HG02798 (cell line): ENCODE data around the gene BIRC5.

Experiments used
- ATAC-seq: cut with Tn5 transposase; IDR thresholded peaks from one replicate; pipeline ENCODE4 v1.9.1; 2021; ENCODE audit warnings: mild to moderate bottlenecking; ENCODE audit not compliant: unreplicated experiment, poor library complexity

BIRC5 gene

GRCh38 chr17:78253946-78254672 lies 40.1 kb downstream of the BIRC5 start:
- peak; percentile 56 for ATAC-seq

- no peak for ATAC-seq
These were observed 41.1 kb downstream of the BIRC5 start for GRCh38 chr17:78255029-78255656.

DNA sequence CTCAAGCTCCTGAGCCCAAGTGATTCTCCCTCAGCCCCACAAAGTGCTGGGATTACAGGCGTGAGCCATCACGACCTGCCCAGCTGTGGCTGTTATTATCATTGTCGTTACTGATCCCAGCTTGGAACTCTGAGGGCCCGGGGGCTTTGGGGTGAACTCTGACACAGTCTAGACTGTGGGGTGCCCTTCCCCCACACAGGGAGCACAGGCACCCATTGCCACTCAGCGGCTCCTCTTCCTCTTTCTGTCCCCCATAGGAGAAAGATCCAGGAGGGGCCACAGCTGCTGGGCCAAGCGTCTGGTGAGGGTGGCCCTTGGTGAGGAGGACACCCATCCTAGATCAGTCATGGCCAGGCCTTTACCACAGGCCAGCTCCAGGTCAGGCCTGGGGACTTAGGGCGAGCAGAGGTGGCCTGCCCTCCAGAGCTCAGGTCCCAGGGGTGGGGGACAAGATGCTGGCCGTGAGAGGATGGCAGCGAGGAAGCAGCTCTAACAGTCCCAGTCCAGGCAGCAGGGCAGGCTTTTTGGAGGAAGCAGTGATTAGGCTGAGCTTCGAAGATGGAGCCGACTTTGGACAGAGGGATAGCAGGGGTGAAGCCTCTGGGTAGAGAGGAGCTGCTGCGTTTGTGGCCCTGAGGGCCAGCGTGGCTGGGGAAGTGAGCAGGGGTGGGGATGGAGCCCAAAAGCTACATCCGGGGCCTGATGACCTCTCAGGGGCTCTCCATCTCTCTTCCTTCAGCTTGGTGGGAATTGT lies 42.1 kb downstream of the BIRC5 start:
- no peak for ATAC-seq

DNA sequence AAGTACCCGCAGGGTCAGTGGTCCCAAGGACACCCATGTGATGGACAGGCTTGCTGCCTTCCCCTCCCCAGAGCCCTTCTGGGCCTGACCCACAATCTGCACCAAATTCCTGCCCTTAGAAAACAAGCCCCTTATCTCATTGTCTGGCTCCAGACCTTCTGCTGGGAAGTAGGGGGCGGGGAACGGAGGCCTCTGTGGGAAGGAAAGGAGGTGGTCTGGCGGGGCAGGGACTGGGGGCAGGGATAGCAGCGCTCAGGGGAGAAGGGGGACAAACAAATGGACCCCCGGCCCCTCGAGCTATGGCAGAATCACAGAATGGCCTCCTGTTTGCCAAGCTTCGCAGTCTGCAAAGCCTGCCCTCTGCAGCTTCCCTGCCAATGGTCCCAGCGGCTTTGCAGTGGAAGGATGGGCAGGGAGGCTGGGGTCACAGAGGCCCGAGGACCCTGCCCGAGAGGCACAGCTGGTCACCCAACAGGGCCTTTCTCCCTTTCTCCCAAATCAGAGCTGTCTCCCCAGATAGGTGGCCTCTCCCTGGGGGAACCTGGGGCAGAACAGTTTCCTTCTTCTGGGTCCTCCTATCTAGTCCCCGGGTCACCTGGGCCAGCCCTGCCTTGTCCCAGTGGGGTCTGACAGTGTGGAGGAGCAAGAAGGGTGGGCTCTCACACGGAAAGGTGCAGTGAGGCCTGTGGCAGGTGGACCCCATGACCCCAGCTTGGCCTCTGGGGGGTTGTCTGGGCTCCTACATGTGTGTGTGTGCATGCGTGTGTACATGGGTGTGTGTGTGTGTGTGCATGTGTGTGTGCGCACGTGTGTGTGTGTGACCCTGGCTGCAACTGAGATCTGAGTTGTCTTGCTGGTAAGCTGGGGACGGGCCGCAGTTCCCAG lies 42.9 kb downstream of the BIRC5 start:
- no peak for ATAC-seq

- peak; percentile 42 for ATAC-seq
These were observed 43.8 kb downstream of the BIRC5 start for GRCh38 chr17:78257810-78258322.

- no peak for ATAC-seq
These were observed 44.5 kb downstream of the BIRC5 start for GRCh38 chr17:78258323-78259191.

GRCh38 chr17:78259192-78259554 lies 45.1 kb downstream of the BIRC5 start:
- no peak for ATAC-seq

DNA sequence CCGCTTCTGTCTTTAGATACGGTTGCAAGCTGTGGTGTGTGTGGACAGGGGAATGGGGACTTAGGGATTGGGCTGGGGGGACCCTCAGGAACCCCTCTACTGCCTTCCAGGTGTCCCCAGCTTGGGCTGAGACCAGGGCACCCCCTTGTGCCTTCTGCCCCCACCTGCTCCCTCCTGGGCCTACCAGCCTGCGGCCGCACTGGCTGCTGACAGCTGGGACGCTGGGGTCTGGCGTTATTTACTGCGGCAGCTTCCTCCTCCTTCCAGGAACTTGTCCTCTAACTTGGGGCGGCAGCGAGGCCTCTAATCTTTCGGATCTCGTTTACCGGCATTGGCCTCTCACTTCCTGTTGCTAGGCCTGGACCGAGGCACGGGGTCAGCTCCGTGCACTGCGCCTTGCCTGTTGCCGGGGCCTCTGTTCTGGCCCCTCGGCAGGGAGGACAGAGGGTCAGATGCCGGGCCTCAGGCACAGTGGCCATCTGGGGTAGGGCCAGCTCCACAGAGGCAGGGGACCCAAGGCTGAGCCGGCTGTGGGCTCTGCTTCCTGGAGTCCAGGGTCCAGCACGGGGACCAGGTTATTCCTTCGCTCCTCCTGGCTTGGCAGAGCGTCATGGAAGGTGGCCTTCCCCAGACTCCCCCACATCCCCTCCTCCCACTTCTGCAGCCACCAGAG lies 49.1 kb downstream of the BIRC5 start:
- no peak for ATAC-seq

- ATAC-seq, result no peak
These were observed 49.8 kb downstream of the BIRC5 start for GRCh38 chr17:78263736-78264340.

GRCh38 chr17:78264590-78264989 lies 50.5 kb downstream of the BIRC5 start:
- ATAC-seq, result no peak

- no peak for ATAC-seq
These were observed 51.1 kb downstream of the BIRC5 start for GRCh38 chr17:78265121-78265520.

- no peak for ATAC-seq
These were observed 52.2 kb downstream of the BIRC5 start for GRCh38 chr17:78266231-78266631.

DNA sequence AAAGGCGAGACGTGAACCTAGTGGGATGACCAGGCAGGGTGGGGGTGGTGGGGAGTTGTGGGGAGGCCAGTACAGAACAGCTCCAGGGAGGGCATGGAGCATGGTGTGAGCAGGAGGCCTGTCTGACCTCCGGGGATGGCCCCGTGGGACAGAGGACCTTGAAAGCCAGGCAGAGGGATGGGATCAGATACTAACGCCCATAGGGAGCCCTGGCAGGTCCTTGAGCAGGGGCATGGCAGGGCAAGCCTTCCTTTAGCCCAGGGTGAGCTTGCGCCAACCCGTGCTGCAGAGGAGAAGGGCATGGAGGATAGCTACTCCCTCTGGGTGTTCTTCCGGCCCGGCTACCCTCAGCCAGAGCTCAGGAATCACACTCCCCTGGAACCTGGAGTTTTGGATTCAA lies 52.7 kb downstream of the BIRC5 start:
- no peak for ATAC-seq

GRCh38 chr17:78267253-78268073 lies 53.4 kb downstream of the BIRC5 start:
- ATAC-seq, result no peak

DNA sequence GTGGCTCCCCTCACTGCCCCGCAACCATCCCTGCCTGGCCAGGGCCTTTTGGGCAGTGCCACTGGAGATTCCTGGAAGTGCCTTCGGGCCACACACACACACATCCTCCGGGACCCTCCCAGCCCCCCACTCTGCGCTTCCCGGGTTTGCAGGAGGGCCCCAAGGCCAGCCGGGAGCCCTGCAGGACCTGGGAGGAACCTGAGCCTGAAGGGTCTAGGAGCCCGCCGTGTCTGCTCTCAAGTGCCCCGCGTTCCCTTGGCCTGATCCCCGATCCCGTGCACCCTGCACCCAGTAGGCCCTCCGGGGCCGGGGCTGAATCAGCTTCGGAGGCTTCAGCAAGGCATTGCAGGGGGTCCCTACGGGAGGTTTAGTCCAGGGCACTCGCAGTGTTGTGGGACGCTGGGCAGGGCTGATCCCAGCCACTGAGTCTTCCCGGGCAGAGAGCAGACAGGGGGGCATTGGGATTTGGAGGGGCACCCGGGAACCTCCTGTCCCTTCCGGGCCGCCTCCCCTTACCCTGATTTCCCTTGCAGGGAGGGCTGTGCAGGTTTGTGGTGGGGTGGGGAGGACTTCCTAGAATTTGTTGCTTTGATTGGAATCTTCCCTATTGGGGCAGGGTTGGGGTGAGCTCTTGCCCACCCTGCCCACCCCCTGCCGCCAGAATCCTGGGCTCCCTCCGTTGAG lies 54.3 kb downstream of the BIRC5 start:
- ATAC-seq, result no peak

DNA sequence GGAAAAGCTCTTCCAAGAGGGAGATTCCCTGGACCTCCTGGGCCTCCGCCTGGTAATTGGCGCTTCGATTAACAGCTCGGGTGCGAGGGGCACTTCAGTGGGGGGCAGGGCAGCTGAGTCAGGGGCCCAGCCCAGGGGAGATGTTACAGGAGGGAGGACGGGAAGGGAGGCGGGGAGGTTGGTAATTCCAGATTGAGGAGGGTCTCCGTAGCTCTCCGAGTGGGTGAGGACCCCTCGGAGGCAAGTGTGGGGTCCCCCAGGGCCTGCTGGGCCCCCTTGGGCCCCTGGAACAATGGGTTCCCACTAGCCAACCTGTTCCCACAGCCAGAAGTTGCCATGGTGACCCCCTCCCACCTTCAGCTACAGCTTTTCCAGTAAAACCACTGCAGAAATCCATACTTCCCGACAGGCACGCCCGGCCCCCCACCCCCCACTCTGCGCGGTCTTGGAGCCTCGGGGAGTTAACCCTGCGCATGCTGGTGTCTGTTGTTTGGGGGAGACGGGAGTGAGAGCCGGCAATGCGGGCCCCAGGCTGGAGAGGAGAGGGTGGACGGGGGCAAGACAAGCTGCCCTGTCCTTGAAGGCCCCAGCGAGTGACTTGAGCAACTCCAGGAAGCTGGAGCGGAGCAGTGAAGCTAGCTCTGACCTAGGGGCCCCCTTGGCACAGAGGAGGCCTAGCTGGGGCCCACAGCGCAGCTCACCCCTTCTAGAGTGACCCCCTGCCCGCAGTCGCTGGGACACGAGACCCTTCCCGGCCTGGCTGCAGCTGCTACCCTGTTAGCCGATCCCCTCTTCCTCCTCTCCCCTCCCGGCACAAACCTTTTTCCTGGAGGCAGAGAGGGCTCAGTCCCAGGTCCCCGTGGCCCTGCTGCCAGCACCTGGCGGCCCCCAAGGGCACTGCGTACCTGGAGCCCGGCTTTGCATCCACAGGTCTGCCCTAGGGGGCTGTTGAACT lies 55.2 kb downstream of the BIRC5 start:
- ATAC-seq, result no peak
